IPS-15b (cell line): Measurements from ENCODE around the gene SRMS.

Experiments
- H3K27me3 ChIP-seq: one replicate; pipeline ENCODE4 v1.6.1; 2013; ENCODE audit warnings: low read length; ENCODE audit not compliant: control insufficient read depth, insufficient read depth
- H3K36me3 ChIP-seq: one replicate; pipeline ENCODE4 v1.6.1; 2013; ENCODE audit warnings: low read length; ENCODE audit not compliant: control insufficient read depth, insufficient read depth
- H3K4me1 ChIP-seq: one replicate; pipeline ENCODE4 v1.6.1; 2013; ENCODE audit warnings: mild to moderate bottlenecking, low read length; ENCODE audit not compliant: control insufficient read depth, insufficient read depth
- H3K4me3 ChIP-seq: one replicate; pipeline ENCODE4 v1.5.1; 2013; ENCODE audit warnings: low read depth, low read length
- H3K9ac ChIP-seq: one replicate; pipeline ENCODE4 v1.6.1; 2013; ENCODE audit warnings: low read depth, mild to moderate bottlenecking, low read length
- H3K9me3 ChIP-seq: one replicate; pipeline ENCODE4 v1.6.1; 2013; ENCODE audit warnings: mild to moderate bottlenecking, low read length; ENCODE audit not compliant: control insufficient read depth, insufficient read depth

The SRMS gene

DNA sequence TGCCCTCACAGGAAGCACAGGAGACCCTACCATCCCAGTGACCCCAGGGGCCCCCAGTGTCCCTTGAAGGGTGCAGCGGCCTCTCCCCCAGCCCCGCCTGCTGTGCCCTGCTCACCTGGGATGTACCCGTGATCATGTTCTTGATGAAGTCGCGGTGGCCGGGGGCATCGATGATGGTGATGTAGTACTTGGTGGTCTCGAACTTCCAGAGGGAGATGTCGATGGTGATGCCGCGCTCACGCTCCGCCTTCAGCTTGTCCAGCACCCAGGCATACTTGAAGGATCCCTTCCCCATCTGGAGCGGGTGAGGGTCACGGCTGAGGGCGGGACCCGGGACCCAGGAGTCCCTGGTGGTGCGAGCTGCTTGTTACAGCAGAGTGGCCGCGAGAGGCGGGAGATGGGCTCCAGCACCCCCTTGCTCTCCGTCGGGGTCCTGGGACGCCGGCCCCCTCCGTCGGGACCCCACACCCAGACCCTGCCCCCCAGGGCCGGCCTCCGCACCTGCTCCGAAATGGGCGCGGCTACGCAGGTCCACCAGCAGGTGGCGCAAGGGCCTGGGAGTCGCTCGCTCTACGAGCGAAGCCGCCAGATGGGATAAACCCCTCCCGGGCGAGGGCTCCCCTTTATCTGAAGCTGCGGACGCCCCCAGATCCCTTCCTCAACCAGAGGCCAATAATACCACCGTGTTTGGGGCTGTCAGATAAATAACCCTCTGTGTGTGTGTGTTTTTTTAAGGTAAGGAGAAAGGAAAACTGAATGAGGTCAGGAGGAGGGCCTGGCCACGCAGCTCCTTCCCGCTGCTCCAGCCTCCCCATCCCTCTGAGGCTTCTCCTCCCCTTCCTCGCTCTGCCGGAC, 51.6 kb downstream of the SRMS start:
- Histone ChIP-seq H3K9me3 (no peaks in the 10 kb centered on the region), H3K4me3 (peak overlapping the region; percentile 32), H3K4me1 (no peaks in the 10 kb centered on the region), H3K36me3 (peaks cover 34% of the 10 kb centered on the region), H3K27me3 (peaks cover 14% of the 10 kb centered on the region), H3K9ac (no peak overlapping the region)

DNA sequence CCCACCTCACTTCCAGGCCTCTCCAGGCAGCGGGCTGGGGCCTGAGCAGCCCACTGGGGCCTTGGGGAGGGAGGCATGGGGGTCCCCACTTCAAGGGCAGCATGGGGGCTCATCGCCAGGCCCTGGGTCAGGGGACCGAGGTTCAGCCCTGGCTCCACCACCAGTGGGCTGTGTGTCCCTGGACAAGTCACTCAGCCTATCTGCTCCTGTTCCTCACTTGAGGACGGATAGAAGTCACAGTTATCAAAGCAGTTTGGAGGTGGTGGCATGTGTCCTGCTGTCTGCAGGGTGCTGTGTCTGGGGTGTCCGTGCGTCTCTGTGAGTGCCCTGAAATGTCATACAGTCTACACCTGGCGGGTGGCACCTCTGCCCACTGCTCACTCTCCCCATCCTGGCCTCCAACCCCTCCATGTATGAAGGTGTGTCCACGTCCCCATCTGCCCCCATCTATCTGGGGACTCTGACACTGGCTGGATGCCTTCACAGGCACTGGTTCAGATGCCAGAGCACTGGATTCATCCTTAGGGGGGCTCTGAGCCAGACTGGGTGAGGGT, 52.3 kb downstream of the SRMS start:
- H3K27me3 ChIP-seq: peaks cover 13% of the 10 kb centered on the region
- H3K36me3 ChIP-seq: peaks cover 36% of the 10 kb centered on the region
- H3K4me3 ChIP-seq: no peak overlapping the region
- H3K9ac ChIP-seq: no peak overlapping the region
- H3K9me3 ChIP-seq: no peaks in the 10 kb centered on the region
- no peaks in the 10 kb centered on the region for H3K4me1 ChIP-seq

DNA sequence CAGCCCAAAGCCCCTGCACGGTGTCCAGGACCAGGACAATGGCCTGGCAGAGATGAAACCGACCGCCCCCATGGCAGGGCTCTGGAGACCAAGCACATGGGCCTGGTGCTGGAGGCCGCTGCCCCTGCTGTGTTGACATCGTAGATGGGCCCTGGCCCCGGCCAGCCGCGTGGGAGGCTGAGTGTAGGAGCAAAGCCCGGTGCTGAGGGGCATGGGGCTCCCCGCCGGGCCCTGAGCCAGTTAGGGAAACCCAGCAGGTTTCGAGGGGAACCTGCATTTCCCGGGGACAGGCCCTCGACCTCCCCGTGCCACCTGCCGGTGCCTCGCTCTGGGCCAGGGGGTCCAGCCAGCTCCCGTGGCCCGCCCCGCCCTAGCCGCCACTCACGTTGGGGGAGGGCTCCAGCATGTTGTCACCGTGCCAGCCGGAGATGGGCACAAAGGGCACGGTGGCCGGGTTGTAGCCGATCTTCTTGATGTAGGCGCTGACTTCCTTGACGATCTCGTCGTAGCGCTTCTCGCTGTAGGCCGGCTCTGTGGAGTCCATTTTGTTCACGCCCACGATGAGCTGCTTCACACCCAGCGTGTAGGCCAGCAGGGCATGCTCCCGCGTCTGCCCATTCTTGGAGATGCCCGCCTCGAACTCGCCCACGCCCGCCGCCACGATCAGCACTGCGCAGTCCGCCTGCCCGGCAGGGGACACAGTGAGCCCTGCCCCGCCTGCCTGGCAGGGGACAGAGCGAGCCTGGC, 53.0 kb downstream of the SRMS start:
- no peaks in the 10 kb centered on the region for H3K4me1 ChIP-seq
- no peak overlapping the region for H3K9ac ChIP-seq
- no peaks in the 10 kb centered on the region for H3K9me3 ChIP-seq
- H3K4me3 ChIP-seq: no peak overlapping the region
- peaks cover 36% of the 10 kb centered on the region for H3K36me3 ChIP-seq
- H3K27me3 ChIP-seq: peaks cover 11% of the 10 kb centered on the region

DNA sequence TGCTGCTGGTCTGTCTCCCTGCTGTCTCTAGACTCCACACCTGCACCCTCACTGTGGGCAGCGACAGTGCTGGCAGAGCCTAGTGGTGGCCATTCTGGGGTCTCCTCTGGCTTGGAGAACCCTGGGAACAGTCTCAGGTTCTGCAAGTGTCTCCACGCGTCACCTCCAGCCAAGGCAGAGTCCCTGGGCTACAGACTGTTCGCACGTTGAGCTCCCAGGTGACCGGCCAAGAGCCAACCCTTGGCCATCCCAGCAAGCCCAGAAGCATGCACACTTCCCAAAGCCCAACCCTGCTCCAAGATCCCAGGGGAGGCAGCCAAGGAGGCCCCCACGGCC, 53.5 kb downstream of the SRMS start:
- Histone ChIP-seq H3K9me3 (no peaks in the 10 kb centered on the region), H3K4me3 (no peak overlapping the region), H3K27me3 (peaks cover 14% of the 10 kb centered on the region), H3K4me1 (no peaks in the 10 kb centered on the region), H3K36me3 (peaks cover 39% of the 10 kb centered on the region), H3K9ac (no peak overlapping the region)

GRCh38 chr20:63493563-63494020, 54.0 kb downstream of the SRMS start:
- H3K9me3 ChIP-seq: no peaks in the 10 kb centered on the region
- H3K9ac ChIP-seq: no peak overlapping the region
- H3K4me3 ChIP-seq: no peak overlapping the region
- peaks cover 2% of the 10 kb centered on the region for H3K4me1 ChIP-seq
- peaks cover 16% of the 10 kb centered on the region for H3K27me3 ChIP-seq
- peaks cover 39% of the 10 kb centered on the region for H3K36me3 ChIP-seq

DNA sequence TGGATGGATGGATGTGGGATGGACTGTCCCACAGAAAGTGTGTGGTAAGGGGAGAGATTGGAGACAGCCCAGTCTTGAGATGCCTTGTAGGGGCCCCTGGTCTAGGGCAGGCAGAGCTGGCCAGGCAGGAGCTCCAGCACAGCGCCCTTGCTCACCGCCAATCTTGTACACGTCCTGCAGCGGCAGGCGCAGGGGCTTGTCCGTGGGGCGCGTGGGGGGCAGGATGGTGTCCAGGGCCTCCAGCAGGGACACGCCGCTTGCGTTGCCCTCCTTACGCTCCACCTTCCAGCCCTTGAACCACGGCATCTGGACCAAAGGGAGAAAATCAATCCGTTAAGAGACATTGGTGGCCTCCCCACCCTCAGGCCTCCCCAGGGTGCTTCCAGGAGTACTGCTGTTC, 54.6 kb downstream of the SRMS start:
- Histone ChIP-seq H3K4me3 (no peak overlapping the region), H3K27me3 (peaks cover 13% of the 10 kb centered on the region), H3K9me3 (no peaks in the 10 kb centered on the region), H3K9ac (no peak overlapping the region), H3K4me1 (peaks cover 2% of the 10 kb centered on the region), H3K36me3 (peaks cover 39% of the 10 kb centered on the region)

GRCh38 chr20:63492518-63492917, 55.0 kb downstream of the SRMS start:
- H3K4me1 ChIP-seq: peaks cover 2% of the 10 kb centered on the region
- H3K9me3 ChIP-seq: no peaks in the 10 kb centered on the region
- peaks cover 39% of the 10 kb centered on the region for H3K36me3 ChIP-seq
- H3K27me3 ChIP-seq: peaks cover 11% of the 10 kb centered on the region
- no peak overlapping the region for H3K4me3 ChIP-seq
- no peak overlapping the region for H3K9ac ChIP-seq

DNA sequence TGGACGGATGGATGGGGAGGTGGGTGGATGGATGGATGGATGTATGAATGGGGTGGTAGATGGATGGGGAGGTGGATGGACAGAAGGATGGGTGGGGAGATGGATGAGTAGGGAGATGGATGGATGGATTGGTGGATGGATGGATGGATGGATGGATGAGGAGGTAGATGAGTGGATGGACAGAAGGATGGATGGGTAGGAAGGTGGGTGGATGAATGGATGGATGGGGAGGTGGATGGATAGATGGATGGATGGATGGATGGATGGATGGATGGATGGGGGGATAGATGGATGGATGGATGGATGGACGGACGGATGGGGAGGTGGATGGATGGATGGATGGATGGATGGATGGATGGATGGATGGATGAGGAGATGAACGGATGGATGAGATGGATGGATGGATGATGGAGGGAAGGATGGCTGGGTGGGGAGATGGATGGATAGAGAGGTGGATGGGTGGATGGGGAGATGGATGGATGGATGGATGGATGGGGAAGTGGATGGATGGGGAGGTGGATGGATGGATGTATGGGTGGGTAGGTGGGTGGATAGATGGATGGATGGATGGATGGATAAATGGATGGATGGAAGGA, 55.8 kb downstream of the SRMS start:
- Histone ChIP-seq H3K9ac (no peak overlapping the region), H3K9me3 (no peaks in the 10 kb centered on the region), H3K36me3 (peaks cover 41% of the 10 kb centered on the region), H3K4me3 (no peak overlapping the region), H3K4me1 (peaks cover 2% of the 10 kb centered on the region), H3K27me3 (peaks cover 7% of the 10 kb centered on the region)

DNA sequence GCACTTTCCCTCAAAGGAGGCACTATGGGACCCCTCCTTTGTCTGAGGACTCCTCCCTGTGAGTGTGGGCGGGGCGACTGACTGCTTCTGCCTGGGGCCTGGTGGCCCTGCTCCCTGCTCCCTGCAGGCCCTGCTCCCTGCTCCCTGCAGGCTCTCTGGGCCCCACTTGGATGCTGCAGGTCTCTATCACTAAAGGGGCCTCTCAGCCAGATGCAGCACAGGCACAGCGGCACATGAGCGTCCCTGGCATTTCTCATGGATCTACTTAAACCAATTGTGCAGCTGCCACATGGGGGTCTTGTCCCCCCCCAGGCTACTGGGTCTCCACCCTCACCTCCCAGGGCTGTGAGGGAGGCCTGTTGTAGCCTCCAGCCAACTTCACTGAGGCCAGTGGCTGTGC, 56.5 kb downstream of the SRMS start:
- Histone ChIP-seq H3K9ac (no peak overlapping the region), H3K4me1 (peaks cover 2% of the 10 kb centered on the region), H3K4me3 (no peak overlapping the region), H3K27me3 (peaks cover 7% of the 10 kb centered on the region), H3K36me3 (peaks cover 41% of the 10 kb centered on the region), H3K9me3 (no peaks in the 10 kb centered on the region)
